MM.1S (cell line): ENCODE measurements around the gene WFDC11.

ENCODE experiments used
- DNase-seq: peaks from one replicate; pipeline ENCODE4 v3.0.0-alpha.2; 2015
- H2AFZ ChIP-seq: fragments of 300-600 bp; sonication (generic); 2 replicates; pipeline ENCODE4 v1.6.0; 2016; ENCODE audit warnings: antibody characterized with exemption, low read length
- H3F3A ChIP-seq: fragments of 300-600 bp; sonication (generic); 2 replicates; pipeline ENCODE4 v1.6.1; 2016; ENCODE audit warnings: mild to moderate bottlenecking, antibody characterized with exemption, low read length, moderate library complexity, mixed read lengths; ENCODE audit not compliant: insufficient read depth
- H3K27ac ChIP-seq: fragments of 300-600 bp; sonication (generic); 2 replicates; pipeline ENCODE4 v1.5.1; 2016; ENCODE audit warnings: mild to moderate bottlenecking, low read length
- H3K27me3 ChIP-seq: fragments of 300-600 bp; sonication (generic); replicated peaks from 2 replicates; pipeline ENCODE4 v1.6.0; 2016; ENCODE audit warnings: low read length; ENCODE audit not compliant: insufficient read depth
- H3K36me3 ChIP-seq: fragments of 300-600 bp; sonication (generic); replicated peaks from 2 replicates; pipeline ENCODE4 v1.6.1; 2016; ENCODE audit warnings: mild to moderate bottlenecking, low read length, mixed read lengths; ENCODE audit not compliant: insufficient read depth
- H3K4me1 ChIP-seq: fragments of 300-600 bp; sonication (generic); 2 replicates; pipeline ENCODE4 v1.6.1; 2016; ENCODE audit warnings: low read length, mixed read lengths
- H3K4me2 ChIP-seq: fragments of 300-600 bp; sonication (generic); 2 replicates; pipeline ENCODE4 v1.6.0; 2016; ENCODE audit warnings: low read depth, low read length
- H3K4me3 ChIP-seq: fragments of 300-600 bp; sonication (generic); 2 replicates; pipeline ENCODE4 v1.5.1; 2016; ENCODE audit warnings: low read length, mixed read lengths
- H3K79me2 ChIP-seq: fragments of 300-600 bp; sonication (generic); 2 replicates; pipeline ENCODE4 v1.6.1; 2016; ENCODE audit warnings: mixed run types, low read length, mixed read lengths
- H3K9ac ChIP-seq: fragments of 300-600 bp; sonication (generic); 2 replicates; pipeline ENCODE4 v1.6.1; 2016; ENCODE audit warnings: low read length, mixed read lengths
- H3K9me2 ChIP-seq: fragments of 300-600 bp; sonication (generic); replicated peaks from 2 replicates; pipeline ENCODE4 v1.6.1; 2016; ENCODE audit warnings: mild to moderate bottlenecking, low read length, mixed read lengths; ENCODE audit not compliant: insufficient read depth
- H3K9me3 ChIP-seq: fragments of 300-600 bp; sonication (generic); replicated peaks from 2 replicates; pipeline ENCODE4 v1.6.1; 2016; ENCODE audit warnings: mild to moderate bottlenecking, low read length, mixed read lengths; ENCODE audit not compliant: insufficient read depth
- H4K20me1 ChIP-seq: fragments of 300-600 bp; sonication (generic); 2 replicates; pipeline ENCODE4 v1.6.1; 2016; ENCODE audit warnings: mild to moderate bottlenecking, low read length, moderate library complexity, mixed read lengths; ENCODE audit not compliant: insufficient read depth
- CTCF ChIP-seq: fragments of 300-600 bp; sonication (generic); IDR thresholded peaks from 2 replicates; pipeline ENCODE4 v1.5.1; 2016; ENCODE audit warnings: antibody characterized with exemption, low read length, mixed read lengths
- EZH2 ChIP-seq: fragments of 300-600 bp; sonication (generic); optimal IDR thresholded peaks from 2 replicates; pipeline ENCODE3; 2017; ENCODE audit warnings: low read depth, mild to moderate bottlenecking, antibody characterized with exemption, low read length, mixed read lengths
- EZH2phosphoT487 ChIP-seq: fragments of 300-600 bp; sonication (generic); IDR thresholded peaks from 2 replicates; pipeline ENCODE4 v1.6.1; 2018; ENCODE audit warnings: antibody characterized with exemption, low read length

Gene WFDC11

GRCh38 chr20:45607810-45608209 is 62.2 kb downstream of the WFDC11 start:
- TF ChIP-seq CTCF (no peak), EZH2phosphoT487 (no peak), EZH2 (no peak)
- no peak for DNase-seq
- no peaks in the 10 kb centered on the region for H3F3A ChIP-seq
- H3K27ac ChIP-seq, result no peak overlapping the region
- no peak overlapping the region for H3K9ac ChIP-seq
- no peaks in the 10 kb centered on the region for H4K20me1 ChIP-seq
- no peaks in the 10 kb centered on the region for H3K9me2 ChIP-seq
- no peaks in the 10 kb centered on the region for H3K79me2 ChIP-seq
- H3K4me2 ChIP-seq, result no peak overlapping the region
- no peaks in the 10 kb centered on the region for H3K4me1 ChIP-seq
- H3K36me3 ChIP-seq, result no peaks in the 10 kb centered on the region
- no peak overlapping the region for H2AFZ ChIP-seq
- no peaks in the 10 kb centered on the region for H3K9me3 ChIP-seq
- H3K4me3 ChIP-seq, result no peak overlapping the region
- no peaks in the 10 kb centered on the region for H3K27me3 ChIP-seq
